ENCODE results near the gene CD226. TPM values are rescaled to one million over a fixed set of nuclear protein-coding genes. Genes with fewer than 3 reads are reported as not detected.
"Not testable (repeated sequence)": the region's sequence is repeated elsewhere in the genome, so short reads cannot be mapped to it uniquely, and the experiment has no call there.

The CD226 gene
- total RNA-seq, 2 experiments from 2014 or later, result 83.3 to 95.4 TPM

DNA sequence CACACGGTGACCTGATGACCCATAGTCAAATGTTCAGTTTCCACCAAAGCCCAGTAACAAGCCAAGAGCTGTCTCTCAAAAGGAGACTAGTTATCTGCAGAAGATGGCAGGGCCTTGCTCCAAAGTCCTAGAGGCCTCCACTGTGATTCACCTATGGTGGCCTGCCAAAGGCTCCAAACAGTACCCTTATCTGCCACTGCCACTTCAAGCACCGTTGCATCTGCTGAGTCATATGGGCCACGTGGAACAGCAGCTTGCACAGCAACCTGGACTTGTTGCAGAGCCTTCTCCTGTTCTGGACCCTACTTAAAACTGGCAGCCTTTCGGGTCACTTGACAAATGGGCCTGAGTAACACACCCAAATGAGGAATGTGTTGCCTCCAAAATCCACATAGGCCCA lies 27.6 kb upstream of the CD226 start:
- DNase-seq; H3K27me3 Mint-ChIP-seq; H3K4me3 Mint-ChIP-seq; ATAC-seq; H3K9me3 Mint-ChIP-seq (ENCODE audit: low read depth); CTCF ChIA-PET; H3K27ac Mint-ChIP-seq: not testable (repeated sequence)
- Mint-ChIP-seq H3K36me3 (peaks cover 47% of the 10 kb centered on the region), H3K4me1 (peaks cover 20% of the 10 kb centered on the region)

DNA sequence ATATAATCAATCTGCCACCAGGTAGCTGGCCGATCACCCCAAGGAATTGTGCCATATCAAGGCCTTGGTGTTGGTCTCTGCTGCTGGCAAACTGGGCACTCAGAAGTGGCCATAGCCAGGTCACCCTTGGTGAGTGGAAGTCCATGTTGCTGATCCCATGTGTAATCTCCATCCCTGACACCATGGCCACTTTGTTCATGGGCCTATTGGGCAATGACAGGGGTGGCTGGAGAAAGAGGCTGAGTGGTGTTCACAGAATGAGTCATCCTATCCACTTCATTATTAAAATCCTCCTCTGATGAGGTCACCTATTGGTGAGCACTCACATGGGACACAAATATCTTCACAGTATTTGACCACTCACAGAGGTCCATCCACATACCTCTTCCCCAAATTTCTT lies 26.7 kb upstream of the CD226 start:
- Mint-ChIP-seq H3K9me3 (ENCODE audit: low read depth) (peaks cover 6% of the 10 kb centered on the region), H3K36me3 (peaks cover 42% of the 10 kb centered on the region), H3K4me1 (peaks cover 10% of the 10 kb centered on the region), H3K27ac (no peak overlapping the region), H3K27me3 (no peaks in the 10 kb centered on the region), H3K4me3 (no peak overlapping the region)
- CTCF ChIA-PET, result no interaction called here
- no peak for ATAC-seq
- DNase-seq, result no peak

DNA sequence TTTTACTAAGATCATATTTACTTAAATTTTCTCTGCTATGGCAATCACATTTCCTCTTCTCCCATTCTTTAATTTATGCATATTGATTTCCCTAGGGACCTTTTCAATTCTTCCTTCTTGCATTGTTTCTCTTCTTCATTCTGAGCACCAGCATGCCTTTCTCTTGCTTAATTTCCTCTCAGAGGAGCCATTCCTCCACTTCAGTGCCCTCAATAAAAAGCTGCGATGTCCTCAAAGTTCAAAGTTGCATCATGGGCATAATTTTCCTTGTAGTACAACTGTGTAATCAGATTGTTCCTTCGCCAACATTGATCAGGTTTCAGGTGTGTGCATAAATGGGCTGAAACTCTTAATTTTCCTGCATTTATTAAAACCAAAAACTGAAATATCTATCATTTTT lies 21.8 kb upstream of the CD226 start:
- Mint-ChIP-seq H3K27ac (no peak overlapping the region), H3K4me3 (no peak overlapping the region), H3K4me1 (peaks cover 28% of the 10 kb centered on the region), H3K9me3 (ENCODE audit: low read depth) (peaks cover 6% of the 10 kb centered on the region), H3K36me3 (peaks cover 22% of the 10 kb centered on the region), H3K27me3 (no peaks in the 10 kb centered on the region)
- ATAC-seq (no peak), DNase-seq (no peak)
- CTCF ChIA-PET, result no interaction called here

DNA sequence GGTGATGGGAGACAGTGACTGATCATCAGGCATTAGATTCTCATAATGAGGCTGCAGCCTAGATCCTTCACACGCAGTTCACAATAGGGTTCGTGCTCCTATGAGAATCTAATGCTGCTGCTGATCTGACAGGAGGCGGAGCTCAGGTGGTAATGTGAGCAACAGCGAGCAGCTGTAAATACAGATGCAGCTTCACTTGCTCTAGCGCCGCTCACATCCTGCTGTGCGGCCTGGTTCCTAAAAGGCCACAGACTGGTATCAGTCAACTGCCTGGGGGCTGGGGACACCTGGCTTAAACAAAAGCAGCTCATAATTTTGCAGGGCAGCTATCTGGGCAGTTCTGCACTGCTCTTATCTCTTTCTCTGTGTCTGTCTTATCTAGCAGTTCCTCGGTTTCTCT lies 20.4 kb upstream of the CD226 start:
- ATAC-seq (peak; percentile 94), DNase-seq (peak; percentile 83)
- H3K4me3 Mint-ChIP-seq, result no peak overlapping the region
- no peaks in the 10 kb centered on the region for H3K27me3 Mint-ChIP-seq
- H3K36me3 Mint-ChIP-seq, result peaks cover 21% of the 10 kb centered on the region
- peak overlapping the region; percentile 33 for H3K27ac Mint-ChIP-seq
- H3K9me3 Mint-ChIP-seq (ENCODE audit: low read depth), result peaks cover 6% of the 10 kb centered on the region
- CTCF ChIA-PET, result interaction anchor here (0.7 to 1.4 kb wide), 7 partner anchors 8 to 119 kb away, joined by 3 to 8 read pairs (median 4); no protein-coding TSS in a partner anchor
- H3K4me1 Mint-ChIP-seq, result peaks cover 28% of the 10 kb centered on the region

DNA sequence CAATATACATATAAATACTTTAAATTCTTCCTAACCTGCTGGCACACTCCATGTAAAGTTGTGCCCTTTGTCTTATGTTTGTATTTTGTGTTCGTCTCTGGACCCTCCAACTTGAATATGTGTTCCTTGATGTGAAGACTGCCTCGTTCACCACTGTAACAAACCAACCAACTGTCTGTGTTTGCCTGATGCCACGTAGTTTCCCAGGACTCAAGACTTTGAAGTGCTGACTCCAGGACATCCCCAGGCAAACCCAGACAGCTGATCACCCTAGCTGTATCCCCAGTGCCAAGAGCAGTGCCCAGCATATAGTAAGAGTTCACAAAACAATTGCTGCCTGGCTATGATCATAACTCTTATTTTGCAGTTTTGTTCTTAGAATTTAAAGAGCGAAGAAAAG lies 15.5 kb upstream of the CD226 start:
- Mint-ChIP-seq H3K36me3 (peaks cover 17% of the 10 kb centered on the region), H3K4me3 (no peak overlapping the region), H3K27ac (no peak overlapping the region), H3K9me3 (ENCODE audit: low read depth) (no peaks in the 10 kb centered on the region), H3K27me3 (no peaks in the 10 kb centered on the region), H3K4me1 (peaks cover 36% of the 10 kb centered on the region)
- ATAC-seq (no peak), DNase-seq (no peak)
- CTCF ChIA-PET, result interaction anchor here (1.0 kb wide), 1 partner anchor 123 kb away, joined by 3 read pairs; no protein-coding TSS in a partner anchor

DNA sequence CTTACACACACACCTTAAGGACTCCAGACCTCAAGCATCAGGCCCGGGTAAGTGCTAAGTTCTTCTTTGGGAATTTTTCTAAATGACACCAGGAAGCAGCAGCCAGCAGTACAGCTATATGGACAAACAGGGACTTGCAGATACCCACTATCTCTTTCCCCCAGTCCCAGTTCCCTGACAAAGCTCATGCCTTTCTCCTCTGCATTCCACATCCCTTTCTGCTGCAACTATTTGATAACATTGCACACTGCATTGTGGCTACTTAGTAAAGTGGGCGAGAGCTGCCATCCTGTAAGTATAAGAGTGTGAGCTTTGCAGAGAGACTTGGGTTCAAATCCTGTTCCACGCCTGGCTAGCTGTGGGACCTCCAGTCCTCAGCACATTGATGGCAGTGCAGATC lies 14.0 kb upstream of the CD226 start:
- Mint-ChIP-seq H3K9me3 (ENCODE audit: low read depth) (no peaks in the 10 kb centered on the region), H3K27me3 (no peaks in the 10 kb centered on the region), H3K27ac (peak overlapping the region; percentile 24), H3K4me3 (no peak overlapping the region), H3K36me3 (peaks cover 16% of the 10 kb centered on the region), H3K4me1 (peaks cover 22% of the 10 kb centered on the region)
- ATAC-seq (no peak), DNase-seq (no peak)
- CTCF ChIA-PET, result interaction anchor here (1.1 to 1.6 kb wide), 2 partner anchors 11 to 117 kb away, joined by 3 read pairs; no protein-coding TSS in a partner anchor

DNA sequence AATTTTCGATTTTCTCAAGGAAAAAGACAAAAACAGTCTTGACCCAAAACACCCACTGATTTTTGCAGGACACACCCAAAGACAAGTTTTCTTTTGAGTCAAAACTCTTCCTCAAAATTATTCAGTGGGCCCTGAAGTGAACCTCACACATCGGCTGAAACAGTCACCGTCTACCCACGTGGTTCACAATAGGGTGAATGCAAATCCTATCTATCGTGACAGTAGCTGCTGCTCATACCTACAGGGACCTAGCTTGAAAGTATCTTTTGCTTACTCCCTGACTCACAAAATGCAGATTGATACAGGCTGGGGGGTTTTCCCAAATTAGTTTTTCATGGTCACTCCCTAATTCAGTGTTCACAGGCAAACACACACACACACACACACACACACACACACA lies 10.7 kb upstream of the CD226 start:
- Mint-ChIP-seq H3K9me3 (ENCODE audit: low read depth) (no peaks in the 10 kb centered on the region), H3K27me3 (no peaks in the 10 kb centered on the region), H3K4me3 (no peak overlapping the region), H3K36me3 (peaks cover 13% of the 10 kb centered on the region), H3K27ac (no peak overlapping the region), H3K4me1 (peaks cover 25% of the 10 kb centered on the region)
- CTCF ChIA-PET, result interaction anchor here (0.8 to 1.8 kb wide), 4 partner anchors 11 to 73 kb away, joined by 3 to 6 read pairs (median 3); partner anchors contain the start of gene CD226
- ATAC-seq (peak; percentile 40), DNase-seq (no peak)

DNA sequence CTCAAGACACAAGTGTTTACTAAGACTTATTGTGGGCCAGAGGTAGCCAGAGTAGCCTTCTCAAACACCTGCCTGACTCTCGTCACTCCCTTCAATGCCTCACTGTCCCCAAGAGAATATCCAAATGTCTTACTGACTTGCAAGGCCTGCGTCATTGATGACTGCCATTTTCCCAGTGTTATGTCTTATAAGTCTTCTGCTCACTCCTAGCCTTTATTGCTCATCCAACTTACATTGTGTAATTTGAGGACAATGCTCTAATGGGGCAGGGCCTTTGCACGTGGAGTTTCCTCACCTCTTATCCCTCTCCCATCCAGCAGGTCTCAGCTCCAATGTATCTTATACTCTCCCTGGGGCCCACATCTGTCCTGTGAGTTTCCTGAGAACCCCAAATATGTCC lies 10.1 kb upstream of the CD226 start:
- ATAC-seq (no peak), DNase-seq (no peak)
- Mint-ChIP-seq H3K4me3 (no peak overlapping the region), H3K27ac (no peak overlapping the region), H3K4me1 (peaks cover 30% of the 10 kb centered on the region), H3K36me3 (peaks cover 16% of the 10 kb centered on the region), H3K27me3 (no peaks in the 10 kb centered on the region), H3K9me3 (ENCODE audit: low read depth) (no peaks in the 10 kb centered on the region)
- CTCF ChIA-PET, result interaction anchor here (1.1 kb wide), 1 partner anchor 14 kb away, joined by 3 read pairs; no protein-coding TSS in a partner anchor

DNA sequence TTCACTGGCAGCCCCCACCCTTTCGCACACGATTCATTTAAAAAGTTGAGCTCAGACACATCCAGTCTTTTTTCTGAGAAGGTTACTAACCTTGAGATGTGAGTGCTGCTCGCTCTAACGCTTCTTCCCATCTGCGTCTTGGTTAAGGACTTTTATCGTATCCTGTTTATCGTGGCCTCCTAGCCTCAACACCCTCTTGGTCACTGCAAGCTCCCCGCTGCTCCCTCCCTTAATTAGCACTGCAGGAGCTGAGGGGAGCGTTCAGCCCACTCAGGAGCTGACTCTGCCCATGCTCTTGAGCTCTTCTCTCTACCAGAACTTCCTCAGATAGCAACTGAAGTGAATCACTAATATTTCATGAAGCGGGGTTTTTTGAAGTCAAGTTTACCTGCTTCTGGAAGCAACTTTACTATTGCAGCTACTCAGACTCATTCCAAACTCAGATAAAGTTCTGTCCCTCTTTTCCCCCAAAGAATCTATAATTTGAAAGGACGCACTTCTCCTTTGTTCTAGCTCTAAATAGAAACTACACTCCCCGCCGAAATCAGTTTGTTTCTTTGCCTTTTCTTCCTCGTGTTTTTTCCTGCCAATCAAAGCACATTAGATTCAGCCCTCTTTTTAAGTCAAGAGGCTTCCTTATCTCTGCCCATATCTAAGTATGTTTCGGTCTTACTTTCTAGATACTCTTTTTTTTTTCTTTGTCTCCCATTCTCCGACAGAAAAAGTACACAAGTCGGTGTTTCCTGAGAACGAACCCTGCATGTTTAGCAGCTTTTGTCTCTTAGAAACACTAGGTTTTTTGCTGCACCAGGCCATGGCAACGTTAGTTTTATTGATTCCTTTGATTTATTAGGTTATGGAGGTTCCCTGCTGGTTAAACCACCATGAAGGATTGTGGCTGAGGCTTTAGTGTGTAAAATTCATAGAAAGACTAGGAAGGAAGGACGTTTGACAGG lies 9.3 kb upstream of the CD226 start:
- DNase-seq, result no peak
- Mint-ChIP-seq H3K27ac (no peak overlapping the region), H3K4me3 (no peak overlapping the region)

DNA sequence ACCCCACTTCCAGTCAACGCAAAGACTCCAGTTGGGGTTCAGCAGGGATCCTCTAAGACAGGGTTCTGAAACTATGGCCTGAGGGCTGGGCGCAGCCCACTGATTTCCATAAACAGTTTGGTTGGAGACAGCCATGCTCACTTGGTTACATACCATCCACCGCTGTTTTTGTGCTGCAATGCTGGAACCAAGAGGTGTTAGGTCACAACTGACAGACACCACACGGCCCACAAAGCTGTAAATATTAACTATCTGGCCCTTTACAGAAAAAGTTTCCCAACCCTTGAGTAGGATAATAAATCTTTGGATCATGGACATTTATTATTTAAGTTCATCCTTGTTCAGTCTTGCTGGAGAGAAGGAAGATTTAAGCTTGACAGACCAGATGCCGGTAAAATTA lies 8.4 kb upstream of the CD226 start:
- Mint-ChIP-seq H3K4me3 (no peak overlapping the region), H3K36me3 (peaks cover 24% of the 10 kb centered on the region), H3K27ac (no peak overlapping the region), H3K27me3 (no peaks in the 10 kb centered on the region), H3K4me1 (peaks cover 39% of the 10 kb centered on the region), H3K9me3 (ENCODE audit: low read depth) (no peaks in the 10 kb centered on the region)
- DNase-seq, result no peak
- CTCF ChIA-PET, result interaction anchor here (0.8 to 1.6 kb wide), 7 partner anchors 11 to 131 kb away, joined by 3 to 7 read pairs (median 4); no protein-coding TSS in a partner anchor
- peak; percentile 37 for ATAC-seq

More for the DNA sequence above, 9.3 kb upstream of the CD226 start:
- H3K4me1 Mint-ChIP-seq, result peaks cover 31% of the 10 kb centered on the region
- CTCF ChIA-PET, result interaction anchor here (0.8 to 1.6 kb wide), 7 partner anchors 11 to 130 kb away, joined by 3 to 7 read pairs (median 4); no protein-coding TSS in a partner anchor
- ATAC-seq, result peak; percentile 29
- H3K36me3 Mint-ChIP-seq, result peaks cover 20% of the 10 kb centered on the region
- no peaks in the 10 kb centered on the region for H3K27me3 Mint-ChIP-seq
- no peaks in the 10 kb centered on the region for H3K9me3 Mint-ChIP-seq (ENCODE audit: low read depth)

DNA sequence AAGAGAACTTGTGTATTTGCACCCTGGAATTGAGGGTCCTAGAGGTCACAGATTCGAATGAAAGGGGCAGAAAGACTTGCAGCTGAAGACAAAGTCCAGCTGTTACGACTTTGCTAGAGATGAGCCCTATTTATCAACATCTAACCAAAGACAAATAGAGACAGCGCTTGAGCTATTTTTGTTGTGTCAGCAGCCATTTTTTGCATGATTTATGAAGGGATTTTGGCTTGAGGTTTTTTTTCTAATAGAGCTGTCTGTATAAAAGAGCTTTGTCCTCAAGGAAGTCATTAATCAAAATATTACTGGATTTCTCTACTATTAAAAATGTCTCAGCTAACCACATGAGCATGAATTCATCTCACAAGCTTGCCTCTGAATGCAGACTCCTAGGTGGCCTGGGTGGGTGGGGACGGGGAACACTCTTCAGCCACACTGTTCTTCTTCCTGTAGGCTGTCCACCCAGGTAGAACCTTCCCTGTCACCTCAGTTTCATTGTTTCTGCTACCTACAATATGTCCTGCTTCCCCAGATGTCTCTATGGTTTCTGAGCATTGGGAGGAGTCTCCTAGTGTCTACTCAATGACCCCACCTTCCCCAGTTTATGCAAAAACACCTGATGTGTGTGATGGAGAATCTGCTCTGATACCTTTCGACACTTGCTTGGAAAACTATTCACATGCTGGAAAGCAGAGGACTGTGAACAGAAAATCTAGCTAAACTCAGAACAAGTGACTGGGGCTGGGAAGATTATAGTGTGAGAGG lies 7.2 kb upstream of the CD226 start:
- CTCF ChIA-PET, result interaction anchor here (0.6 to 1.7 kb wide), 4 partner anchors 12 to 114 kb away, joined by 3 to 4 read pairs (median 3); no protein-coding TSS in a partner anchor
- Mint-ChIP-seq H3K9me3 (ENCODE audit: low read depth) (no peaks in the 10 kb centered on the region), H3K4me1 (peaks cover 39% of the 10 kb centered on the region), H3K27ac (no peak overlapping the region), H3K36me3 (peaks cover 24% of the 10 kb centered on the region), H3K27me3 (no peaks in the 10 kb centered on the region), H3K4me3 (no peak overlapping the region)
- ATAC-seq (peak; percentile 21), DNase-seq (no peak)

DNA sequence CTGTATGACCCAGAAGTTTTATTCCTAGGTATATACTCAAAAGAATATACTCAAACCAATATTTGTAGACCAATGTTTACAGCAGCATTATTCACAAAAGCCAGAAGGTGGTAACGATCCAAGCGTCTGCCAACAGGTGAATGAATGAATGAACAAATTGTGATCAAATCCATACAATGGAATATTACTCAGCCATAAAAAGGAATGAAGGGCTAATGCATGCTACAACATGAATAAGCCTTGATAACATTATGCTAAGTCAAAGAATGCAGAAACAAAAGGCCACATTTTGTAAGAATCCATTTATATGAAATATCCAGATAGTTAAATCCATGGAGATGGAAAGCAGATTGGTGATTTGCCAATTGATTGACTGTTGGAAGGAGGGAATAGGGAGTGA lies 5.5 kb upstream of the CD226 start:
- ATAC-seq, result no peak
- Mint-ChIP-seq H3K27me3 (no peaks in the 10 kb centered on the region), H3K4me3 (no peak overlapping the region), H3K4me1 (peaks cover 28% of the 10 kb centered on the region), H3K9me3 (ENCODE audit: low read depth) (no peaks in the 10 kb centered on the region), H3K27ac (no peak overlapping the region), H3K36me3 (peaks cover 21% of the 10 kb centered on the region)
- CTCF ChIA-PET, result no interaction called here
- no peak for DNase-seq

DNA sequence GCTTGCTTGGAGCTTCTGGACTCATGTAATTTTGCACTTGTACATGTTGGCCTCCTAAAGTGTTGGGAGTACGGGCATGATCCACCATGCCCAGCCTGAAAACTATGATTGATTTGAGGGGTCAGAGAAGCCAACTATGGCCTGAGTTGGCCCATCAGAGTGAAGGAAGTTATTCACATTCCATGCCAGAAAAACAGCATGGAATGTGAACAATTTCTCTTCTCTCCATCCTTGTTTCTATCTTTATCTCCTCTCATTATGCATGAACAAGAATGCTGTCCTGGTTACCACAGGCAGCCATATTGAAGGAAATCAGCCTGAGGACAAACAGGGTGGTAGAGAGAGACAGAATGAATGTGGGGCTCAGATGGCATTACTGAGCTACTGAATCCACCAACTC lies 3.5 kb upstream of the CD226 start:
- H3K4me1 Mint-ChIP-seq, result peaks cover 28% of the 10 kb centered on the region
- CTCF ChIA-PET, result interaction anchor here (0.5 to 1.2 kb wide), 4 partner anchors 8 to 616 kb away, joined by 3 to 4 read pairs (median 4); no protein-coding TSS in a partner anchor
- H3K9me3 Mint-ChIP-seq (ENCODE audit: low read depth), result no peaks in the 10 kb centered on the region
- peaks cover 30% of the 10 kb centered on the region for H3K36me3 Mint-ChIP-seq
- peak overlapping the region; percentile 74 for H3K27ac Mint-ChIP-seq
- no peak for DNase-seq
- no peaks in the 10 kb centered on the region for H3K27me3 Mint-ChIP-seq
- H3K4me3 Mint-ChIP-seq, result no peak overlapping the region
- ATAC-seq, result no peak
